GM12892 (cell line): ENCODE data around the gene CEP104.

Experiments used
- POLR2A ChIP-seq: IDR thresholded peaks from 2 replicates; pipeline ENCODE4 v1.6.1; 2011; ENCODE audit warnings: low read depth, low read length, control low read depth
- POLR2AphosphoS5 ChIP-seq: IDR thresholded peaks from 2 replicates; pipeline ENCODE4 v1.6.1; 2011; ENCODE audit warnings: low read depth, low read length, control low read depth
- TAF1 ChIP-seq: IDR thresholded peaks from 2 replicates; pipeline ENCODE4 v1.6.1; 2011; ENCODE audit warnings: low read depth, mild to moderate bottlenecking, control low read depth, low read length, borderline replicate concordance

DNA sequence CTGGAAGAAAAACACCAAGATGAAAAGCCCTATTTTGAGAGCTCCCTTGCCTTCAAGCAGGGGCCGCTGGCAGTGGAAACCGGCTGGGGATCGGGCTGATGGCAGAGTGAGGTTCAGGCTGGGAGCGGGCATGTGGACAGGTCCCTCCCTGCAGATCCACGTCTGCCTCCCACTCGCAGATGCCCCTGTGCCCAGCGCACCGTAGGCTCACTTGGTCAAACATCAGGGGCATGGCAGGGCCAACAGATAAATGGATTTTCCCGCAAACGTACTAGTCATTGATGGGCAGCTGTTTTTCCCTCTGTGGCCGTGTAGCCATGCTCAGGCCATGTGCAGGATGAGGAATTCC is 49.6 kb upstream of the CEP104 start:
- no peak for TF ChIP-seq POLR2A
- TF ChIP-seq POLR2AphosphoS5, result no peak
- no peak for TF ChIP-seq TAF1
